SJCRH30 (cell line): ENCODE data around the gene UBB. TPM values are rescaled to one million over a fixed set of nuclear protein-coding genes. Genes with fewer than 3 reads are reported as not detected.

Experiments
- DNase-seq, 2 experiments: peaks; one replicate each; pipeline ENCODE4 v3.0.0-alpha.2; 2015 to 2020
- H3K27ac ChIP-seq: fragments of 250-450 bp; sonication (Bioruptor Pico); 2 replicates; pipeline ENCODE4 v1.5.1; 2020; ENCODE audit warnings: mild to moderate bottlenecking, moderate library complexity
- H3K27me3 ChIP-seq: fragments of 250-450 bp; sonication (Bioruptor Pico); 2 replicates; pipeline ENCODE4 v1.5.1; 2020; ENCODE audit warnings: mild to moderate bottlenecking, moderate library complexity
- H3K36me3 ChIP-seq: fragments of 250-450 bp; sonication (Bioruptor Pico); 2 replicates; pipeline ENCODE4 v1.5.1; 2020; ENCODE audit warnings: mild to moderate bottlenecking, moderate library complexity
- H3K4me1 ChIP-seq: fragments of 250-450 bp; sonication (Bioruptor Pico); 2 replicates; pipeline ENCODE4 v1.5.1; 2020; ENCODE audit warnings: mild to moderate bottlenecking, moderate library complexity
- H3K4me3 ChIP-seq: fragments of 250-450 bp; sonication (Bioruptor Pico); 2 replicates; pipeline ENCODE4 v1.5.1; 2020; ENCODE audit warnings: mild to moderate bottlenecking, moderate library complexity
- H3K9me3 ChIP-seq: fragments of 250-450 bp; sonication (Bioruptor Pico); replicated peaks from 2 replicates; pipeline ENCODE4 v1.5.1; 2020; ENCODE audit warnings: mild to moderate bottlenecking, moderate library complexity
- total RNA-seq: library from RNA; depleted of rRNA; stranded (reverse); fragments of >200 nt; shearing (Covaris generic); gene quantifications from 2 replicates; pipeline ENCODE4 v1.2.3, GENCODE V29; 2014

Gene UBB
- total RNA-seq, 1 experiment from 2014 or later = 2,921 TPM

- no peak overlapping the region for H3K4me3 ChIP-seq
- DNase-seq = no peak
Measured at GRCh38 chr17:16418685-16419068, 37.8 kb downstream of the UBB start.

GRCh38 chr17:16419074-16419928, 38.4 kb downstream of the UBB start:
- peak; percentile 86 to 91 for DNase-seq
- Histone ChIP-seq H3K4me3 (peak overlapping the region; percentile 6), H3K27ac (peak overlapping the region; percentile 53)

More at GRCh38 chr17:16418685-16419068, 37.8 kb downstream of the UBB start:
- H3K27ac ChIP-seq = peak overlapping the region; percentile 53
- no peaks in the 10 kb centered on the region for H3K36me3 ChIP-seq
- H3K4me1 ChIP-seq = peaks cover 28% of the 10 kb centered on the region
- no peaks in the 10 kb centered on the region for H3K27me3 ChIP-seq
- H3K9me3 ChIP-seq = no peaks in the 10 kb centered on the region

GRCh38 chr17:16419929-16420271, 39.0 kb downstream of the UBB start:
- Histone ChIP-seq H3K4me3 (no peak overlapping the region), H3K36me3 (no peaks in the 10 kb centered on the region), H3K27me3 (no peaks in the 10 kb centered on the region), H3K4me1 (peaks cover 28% of the 10 kb centered on the region), H3K9me3 (no peaks in the 10 kb centered on the region), H3K27ac (peak overlapping the region; percentile 53)
- DNase-seq = peak; percentile 78 to 79

More at GRCh38 chr17:16419074-16419928, 38.4 kb downstream of the UBB start:
- no peaks in the 10 kb centered on the region for H3K27me3 ChIP-seq
- no peaks in the 10 kb centered on the region for H3K9me3 ChIP-seq
- H3K4me1 ChIP-seq = peaks cover 28% of the 10 kb centered on the region
- H3K36me3 ChIP-seq = no peaks in the 10 kb centered on the region

GRCh38 chr17:16422416-16422815, 41.5 kb downstream of the UBB start:
- DNase-seq = peak in 1 of 2 experiments; percentile 15

GRCh38 chr17:16423226-16423872, 42.5 kb downstream of the UBB start:
- Histone ChIP-seq H3K4me1 (peaks cover 43% of the 10 kb centered on the region), H3K4me3 (no peak overlapping the region), H3K9me3 (no peaks in the 10 kb centered on the region), H3K36me3 (no peaks in the 10 kb centered on the region), H3K27ac (no peak overlapping the region), H3K27me3 (no peaks in the 10 kb centered on the region)
- peak in 1 of 2 experiments; percentile 17 for DNase-seq

More at GRCh38 chr17:16422416-16422815, 41.5 kb downstream of the UBB start:
- Histone ChIP-seq H3K27me3 (no peaks in the 10 kb centered on the region), H3K27ac (no peak overlapping the region), H3K4me1 (peaks cover 47% of the 10 kb centered on the region), H3K36me3 (no peaks in the 10 kb centered on the region), H3K9me3 (no peaks in the 10 kb centered on the region), H3K4me3 (no peak overlapping the region)

- Histone ChIP-seq H3K36me3 (no peaks in the 10 kb centered on the region), H3K9me3 (no peaks in the 10 kb centered on the region), H3K4me1 (peaks cover 26% of the 10 kb centered on the region), H3K27ac (no peak overlapping the region; the same call in 1 of the 2 replicates), H3K4me3 (no peak overlapping the region), H3K27me3 (no peaks in the 10 kb centered on the region)
- DNase-seq = peak in 1 of 2 experiments; percentile 43
Measured at GRCh38 chr17:16425202-16425601, 44.3 kb downstream of the UBB start.

GRCh38 chr17:16425698-16426659, 45.1 kb downstream of the UBB start:
- Histone ChIP-seq H3K4me1 (peaks cover 23% of the 10 kb centered on the region), H3K27ac (no peak overlapping the region; the same call in 1 of the 2 replicates), H3K27me3 (no peaks in the 10 kb centered on the region), H3K9me3 (no peaks in the 10 kb centered on the region), H3K4me3 (peak overlapping the region; percentile 0; the same call in 1 of the 2 replicates), H3K36me3 (no peaks in the 10 kb centered on the region)
- DNase-seq = peak; percentile 85 to 90

- Histone ChIP-seq H3K27ac (no peak overlapping the region), H3K9me3 (no peaks in the 10 kb centered on the region), H3K4me3 (no peak overlapping the region), H3K36me3 (no peaks in the 10 kb centered on the region), H3K27me3 (no peaks in the 10 kb centered on the region), H3K4me1 (peaks cover 23% of the 10 kb centered on the region)
- DNase-seq = peak in 1 of 2 experiments; percentile 6
Measured at GRCh38 chr17:16427020-16427419, 46.1 kb downstream of the UBB start.

GRCh38 chr17:16428098-16428882, 47.4 kb downstream of the UBB start:
- Histone ChIP-seq H3K9me3 (no peaks in the 10 kb centered on the region), H3K36me3 (no peaks in the 10 kb centered on the region), H3K27ac (no peak overlapping the region), H3K4me1 (peaks cover 23% of the 10 kb centered on the region), H3K4me3 (no peak overlapping the region), H3K27me3 (no peaks in the 10 kb centered on the region)
- peak; percentile 93 to 96 for DNase-seq

- Histone ChIP-seq H3K27ac (no peak overlapping the region), H3K36me3 (no peaks in the 10 kb centered on the region)
Measured at GRCh38 chr17:16429083-16429482, 48.2 kb downstream of the UBB start.

GRCh38 chr17:16430650-16431049, 49.8 kb downstream of the UBB start:
- peaks cover 16% of the 10 kb centered on the region for H3K4me1 ChIP-seq
- H3K4me3 ChIP-seq = no peak overlapping the region
- no peaks in the 10 kb centered on the region for H3K36me3 ChIP-seq
- DNase-seq = no peak
- no peak overlapping the region for H3K27ac ChIP-seq
- no peaks in the 10 kb centered on the region for H3K27me3 ChIP-seq
- H3K9me3 ChIP-seq = no peaks in the 10 kb centered on the region

More at GRCh38 chr17:16429083-16429482, 48.2 kb downstream of the UBB start:
- H3K27me3 ChIP-seq = no peaks in the 10 kb centered on the region
- DNase-seq = peak in 1 of 2 experiments; percentile 18
- H3K4me1 ChIP-seq = peaks cover 23% of the 10 kb centered on the region
- H3K4me3 ChIP-seq = no peak overlapping the region
- H3K9me3 ChIP-seq = no peaks in the 10 kb centered on the region

- Histone ChIP-seq H3K36me3 (no peaks in the 10 kb centered on the region), H3K27ac (no peak overlapping the region), H3K4me1 (peaks cover 4% of the 10 kb centered on the region; the same call in 1 of the 2 replicates), H3K4me3 (no peak overlapping the region), H3K27me3 (no peaks in the 10 kb centered on the region), H3K9me3 (no peaks in the 10 kb centered on the region)
- peak in 1 of 2 experiments; percentile 7 for DNase-seq
Measured at GRCh38 chr17:16432017-16432416, 51.1 kb downstream of the UBB start.
